ENCODE measurements around the gene PCDHGA12. TPM values are rescaled to one million over a fixed set of nuclear protein-coding genes. Genes with fewer than 3 reads are reported as not detected.
"Not testable (repeated sequence)": the region's sequence is repeated elsewhere in the genome, so short reads cannot be mapped to it uniquely, and the experiment has no call there.

PCDHGA12 gene
- total and polyA plus RNA-seq, 2 experiments from 2014 or later: 0.66 to 0.70 TPM

DNA sequence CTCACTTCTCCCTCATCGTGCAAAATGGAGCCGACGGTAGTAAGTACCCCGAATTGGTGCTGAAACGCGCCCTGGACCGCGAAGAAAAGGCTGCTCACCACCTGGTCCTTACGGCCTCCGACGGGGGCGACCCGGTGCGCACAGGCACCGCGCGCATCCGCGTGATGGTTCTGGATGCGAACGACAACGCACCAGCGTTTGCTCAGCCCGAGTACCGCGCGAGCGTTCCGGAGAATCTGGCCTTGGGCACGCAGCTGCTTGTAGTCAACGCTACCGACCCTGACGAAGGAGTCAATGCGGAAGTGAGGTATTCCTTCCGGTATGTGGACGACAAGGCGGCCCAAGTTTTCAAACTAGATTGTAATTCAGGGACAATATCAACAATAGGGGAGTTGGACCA is 979 bp downstream of the PCDHGA12 start:
- Histone ChIP-seq H3K4me2 (no peak overlapping the region), H4K20me1 (ENCODE audit: insufficient read depth, poor library complexity, severe bottlenecking) (no peaks in the 10 kb centered on the region), H3K79me2 (peaks cover 10% of the 10 kb centered on the region), H3K9me3 (ENCODE audit: low read depth) (peaks cover 64% of the 10 kb centered on the region), H3K9me2 (replicated peaks; ENCODE audit: insufficient read depth) (no peaks in the 10 kb centered on the region), H2AFZ (no peak overlapping the region), H3K27me3 (no peaks in the 10 kb centered on the region), H3K4me1 (ENCODE audit: insufficient read depth) (no peaks in the 10 kb centered on the region), H3K36me3 (replicated peaks; ENCODE audit: insufficient read depth, low read depth) (peaks cover 9% of the 10 kb centered on the region), H3K27ac (no peak overlapping the region), H3K4me3 (no peak overlapping the region)
- TF ChIP-seq EZH2phosphoT487 (IDR thresholded peaks at IDR 0.05; ENCODE audit: low read depth, severe bottlenecking, unreplicated experiment) (no peak), EZH2 (IDR thresholded peaks at IDR 0.05; ENCODE audit: borderline replicate concordance) (no peak)
- TF ChIP-seq, protein P1, sequence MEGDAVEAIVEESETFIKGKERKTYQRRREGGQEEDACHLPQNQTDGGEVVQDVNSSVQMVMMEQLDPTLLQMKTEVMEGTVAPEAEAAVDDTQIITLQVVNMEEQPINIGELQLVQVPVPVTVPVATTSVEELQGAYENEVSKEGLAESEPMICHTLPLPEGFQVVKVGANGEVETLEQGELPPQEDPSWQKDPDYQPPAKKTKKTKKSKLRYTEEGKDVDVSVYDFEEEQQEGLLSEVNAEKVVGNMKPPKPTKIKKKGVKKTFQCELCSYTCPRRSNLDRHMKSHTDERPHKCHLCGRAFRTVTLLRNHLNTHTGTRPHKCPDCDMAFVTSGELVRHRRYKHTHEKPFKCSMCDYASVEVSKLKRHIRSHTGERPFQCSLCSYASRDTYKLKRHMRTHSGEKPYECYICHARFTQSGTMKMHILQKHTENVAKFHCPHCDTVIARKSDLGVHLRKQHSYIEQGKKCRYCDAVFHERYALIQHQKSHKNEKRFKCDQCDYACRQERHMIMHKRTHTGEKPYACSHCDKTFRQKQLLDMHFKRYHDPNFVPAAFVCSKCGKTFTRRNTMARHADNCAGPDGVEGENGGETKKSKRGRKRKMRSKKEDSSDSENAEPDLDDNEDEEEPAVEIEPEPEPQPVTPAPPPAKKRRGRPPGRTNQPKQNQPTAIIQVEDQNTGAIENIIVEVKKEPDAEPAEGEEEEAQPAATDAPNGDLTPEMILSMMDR (IDR thresholded peaks at IDR 0.05; ENCODE audit: poor library complexity): no peak
- WGBS (ENCODE audit: low lambda C conversion rate, missing lambda C conversion rate): 99% methylated on average over 37 of the region's 37 CpGs
- DNase-seq (ENCODE audit: low spot score): no peak

DNA sequence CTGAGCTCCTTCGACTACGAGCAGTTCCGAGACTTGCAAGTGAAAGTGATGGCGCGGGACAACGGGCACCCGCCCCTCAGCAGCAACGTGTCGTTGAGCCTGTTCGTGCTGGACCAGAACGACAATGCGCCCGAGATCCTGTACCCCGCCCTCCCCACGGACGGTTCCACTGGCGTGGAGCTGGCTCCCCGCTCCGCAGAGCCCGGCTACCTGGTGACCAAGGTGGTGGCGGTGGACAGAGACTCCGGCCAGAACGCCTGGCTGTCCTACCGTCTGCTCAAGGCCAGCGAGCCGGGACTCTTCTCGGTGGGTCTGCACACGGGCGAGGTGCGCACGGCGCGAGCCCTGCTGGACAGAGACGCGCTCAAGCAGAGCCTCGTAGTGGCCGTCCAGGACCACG is 2.0 kb downstream of the PCDHGA12 start:
- Histone ChIP-seq H3K79me2 (peaks cover 12% of the 10 kb centered on the region), H3K9me3 (ENCODE audit: low read depth) (peaks cover 58% of the 10 kb centered on the region)
- H3K4me1 ChIP-seq (ENCODE audit: insufficient read depth); H3K27ac ChIP-seq; H2AFZ ChIP-seq; DNase-seq (ENCODE audit: low spot score); H3K9me2 ChIP-seq (replicated peaks; ENCODE audit: insufficient read depth); H3K4me2 ChIP-seq; H4K20me1 ChIP-seq (ENCODE audit: insufficient read depth, poor library complexity, severe bottlenecking); H3K4me3 ChIP-seq; H3K36me3 ChIP-seq (replicated peaks; ENCODE audit: insufficient read depth, low read depth); H3K27me3 ChIP-seq: not testable (repeated sequence)
- WGBS (ENCODE audit: low lambda C conversion rate, missing lambda C conversion rate): 98% methylated on average over 33 of the region's 38 CpGs

DNA sequence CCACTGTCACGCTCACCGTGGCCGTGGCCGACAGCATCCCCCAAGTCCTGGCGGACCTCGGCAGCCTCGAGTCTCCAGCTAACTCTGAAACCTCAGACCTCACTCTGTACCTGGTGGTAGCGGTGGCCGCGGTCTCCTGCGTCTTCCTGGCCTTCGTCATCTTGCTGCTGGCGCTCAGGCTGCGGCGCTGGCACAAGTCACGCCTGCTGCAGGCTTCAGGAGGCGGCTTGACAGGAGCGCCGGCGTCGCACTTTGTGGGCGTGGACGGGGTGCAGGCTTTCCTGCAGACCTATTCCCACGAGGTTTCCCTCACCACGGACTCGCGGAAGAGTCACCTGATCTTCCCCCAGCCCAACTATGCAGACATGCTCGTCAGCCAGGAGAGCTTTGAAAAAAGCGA is 2.4 kb downstream of the PCDHGA12 start:
- H3K4me3 ChIP-seq; H3K36me3 ChIP-seq (replicated peaks; ENCODE audit: insufficient read depth, low read depth); H3K27ac ChIP-seq; H3K4me2 ChIP-seq; H3K4me1 ChIP-seq (ENCODE audit: insufficient read depth); H4K20me1 ChIP-seq (ENCODE audit: insufficient read depth, poor library complexity, severe bottlenecking); DNase-seq (ENCODE audit: low spot score); H3K27me3 ChIP-seq; H3K9me2 ChIP-seq (replicated peaks; ENCODE audit: insufficient read depth); H2AFZ ChIP-seq: not testable (repeated sequence)
- 96% methylated on average over 26 of the region's 29 CpGs for WGBS (ENCODE audit: low lambda C conversion rate, missing lambda C conversion rate)
- peaks cover 12% of the 10 kb centered on the region for H3K79me2 ChIP-seq
- H3K9me3 ChIP-seq (ENCODE audit: low read depth): peaks cover 55% of the 10 kb centered on the region

DNA sequence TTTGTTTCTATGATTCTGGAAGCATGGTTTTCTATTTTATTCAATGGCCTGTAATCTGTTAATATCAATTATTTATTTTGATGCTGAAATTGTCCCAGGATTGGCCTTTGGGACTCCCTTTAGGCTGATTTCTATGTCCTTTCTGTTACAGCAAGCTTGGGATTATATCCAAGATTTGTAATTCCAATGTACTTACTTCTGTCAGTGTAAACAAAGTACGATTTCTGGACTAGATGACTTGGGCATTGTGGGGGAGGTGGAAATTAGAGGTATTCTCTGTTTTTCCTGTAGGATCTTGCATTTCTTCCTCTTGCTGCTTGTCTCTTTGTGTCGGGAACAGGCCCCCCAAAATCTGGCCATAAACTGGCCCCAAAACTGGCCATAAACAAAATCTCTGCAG is 3.7 kb downstream of the PCDHGA12 start:
- 93% methylated on average over 2 of the region's 2 CpGs for WGBS (ENCODE audit: low lambda C conversion rate, missing lambda C conversion rate)
- no peak for DNase-seq (ENCODE audit: low spot score)

More for the DNA sequence above, 3.7 kb downstream of the PCDHGA12 start:
- Histone ChIP-seq H3K27me3 (no peaks in the 10 kb centered on the region), H3K9me3 (ENCODE audit: low read depth) (peaks cover 45% of the 10 kb centered on the region), H3K4me3 (no peak overlapping the region), H3K27ac (no peak overlapping the region), H3K4me1 (ENCODE audit: insufficient read depth) (no peaks in the 10 kb centered on the region), H3K36me3 (replicated peaks; ENCODE audit: insufficient read depth, low read depth) (peaks cover 5% of the 10 kb centered on the region), H3K79me2 (peaks cover 12% of the 10 kb centered on the region), H2AFZ (no peak overlapping the region), H3K4me2 (no peak overlapping the region), H3K9me2 (replicated peaks; ENCODE audit: insufficient read depth) (no peaks in the 10 kb centered on the region), H4K20me1 (ENCODE audit: insufficient read depth, poor library complexity, severe bottlenecking) (no peaks in the 10 kb centered on the region)
- TF ChIP-seq, protein P1 (IDR thresholded peaks at IDR 0.05; ENCODE audit: poor library complexity): no peak
- TF ChIP-seq EZH2 (IDR thresholded peaks at IDR 0.05; ENCODE audit: borderline replicate concordance): no peak
- no peak for TF ChIP-seq EZH2phosphoT487 (IDR thresholded peaks at IDR 0.05; ENCODE audit: low read depth, severe bottlenecking, unreplicated experiment)
